GM21825 (cell line): ENCODE measurements around the gene PIK3C2G.

Experiments
- ATAC-seq: cut with Tn5 transposase; IDR thresholded peaks from one replicate; pipeline ENCODE4 v1.9.1; 2021; ENCODE audit warnings: mild to moderate bottlenecking, moderate library complexity; ENCODE audit not compliant: unreplicated experiment

PIK3C2G gene

GRCh38 chr12:18414671-18415070, 153.4 kb downstream of the PIK3C2G start:
- ATAC-seq, result no peak

DNA sequence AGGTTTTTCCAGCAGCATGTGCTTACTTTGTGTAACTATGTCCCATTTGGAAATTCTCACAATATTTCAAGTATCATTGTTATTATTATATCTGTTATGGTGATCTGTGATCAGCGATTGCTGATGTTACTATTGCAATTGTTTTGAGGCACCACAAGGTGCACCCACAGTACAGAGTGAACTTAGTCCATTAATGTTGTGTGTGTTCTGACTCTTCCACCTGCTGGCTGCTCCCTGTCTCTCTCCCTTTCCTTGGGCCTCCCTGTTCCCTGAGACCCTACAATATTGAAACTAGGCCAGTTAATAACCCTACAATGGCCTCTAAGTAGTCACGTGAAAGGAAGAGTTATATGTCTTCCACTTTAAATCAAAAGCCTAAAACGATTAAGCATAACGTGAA, 153.9 kb downstream of the PIK3C2G start:
- ATAC-seq, result no peak

DNA sequence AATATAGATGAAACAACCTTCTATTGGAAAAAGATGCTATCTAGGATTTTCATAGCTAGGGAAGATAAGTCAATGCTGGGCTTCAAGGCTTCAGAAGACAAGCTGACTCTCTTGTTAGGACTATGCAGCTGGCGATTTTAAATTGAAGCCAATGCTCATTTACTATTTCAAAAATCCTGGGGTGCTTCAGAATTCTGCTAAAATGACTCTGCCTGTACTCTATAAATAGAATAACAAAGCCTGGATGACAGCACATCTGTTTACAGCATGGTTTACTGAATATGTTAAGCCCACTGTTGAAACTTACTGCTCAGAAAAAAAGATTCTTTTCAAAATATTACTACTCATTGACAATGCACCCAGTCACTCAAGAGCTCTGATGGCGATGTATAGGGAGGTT, 155.1 kb downstream of the PIK3C2G start:
- no peak for ATAC-seq

- ATAC-seq, result no peak
Observed at GRCh38 chr12:18419311-18419710, 158.0 kb downstream of the PIK3C2G start.

GRCh38 chr12:18421867-18422266, 160.5 kb downstream of the PIK3C2G start:
- ATAC-seq, result no peak

GRCh38 chr12:18422871-18423270, 161.6 kb downstream of the PIK3C2G start:
- ATAC-seq, result no peak

- ATAC-seq, result no peak
Observed at GRCh38 chr12:18424857-18425256, 163.5 kb downstream of the PIK3C2G start.

GRCh38 chr12:18427520-18427919, 166.2 kb downstream of the PIK3C2G start:
- ATAC-seq, result no peak

GRCh38 chr12:18428416-18428815, 167.1 kb downstream of the PIK3C2G start:
- ATAC-seq, result no peak

- ATAC-seq, result no peak
Observed at GRCh38 chr12:18429366-18429765, 168.0 kb downstream of the PIK3C2G start.

- ATAC-seq, result no peak
Observed at GRCh38 chr12:18430425-18431048, 169.2 kb downstream of the PIK3C2G start.

GRCh38 chr12:18431771-18432170, 170.5 kb downstream of the PIK3C2G start:
- ATAC-seq, result no peak

DNA sequence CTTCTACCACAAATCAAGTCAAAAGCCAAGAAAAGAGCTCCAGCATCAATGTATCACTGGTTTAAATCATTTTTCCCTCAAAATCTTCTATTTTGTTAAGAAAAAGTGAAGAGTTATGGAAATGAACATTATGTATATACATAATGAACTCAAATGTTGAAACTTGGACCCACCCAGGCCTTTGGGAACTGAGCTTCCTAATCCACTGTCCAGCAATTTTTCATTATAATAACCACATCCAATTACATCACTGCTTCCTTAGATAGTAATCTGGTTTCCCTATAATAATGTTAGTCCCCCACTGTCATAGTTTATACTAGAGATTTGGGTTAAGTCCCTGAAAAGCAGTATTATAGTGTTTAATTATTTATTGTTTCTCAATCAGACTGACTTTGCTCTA, 170.9 kb downstream of the PIK3C2G start:
- ATAC-seq, result no peak

DNA sequence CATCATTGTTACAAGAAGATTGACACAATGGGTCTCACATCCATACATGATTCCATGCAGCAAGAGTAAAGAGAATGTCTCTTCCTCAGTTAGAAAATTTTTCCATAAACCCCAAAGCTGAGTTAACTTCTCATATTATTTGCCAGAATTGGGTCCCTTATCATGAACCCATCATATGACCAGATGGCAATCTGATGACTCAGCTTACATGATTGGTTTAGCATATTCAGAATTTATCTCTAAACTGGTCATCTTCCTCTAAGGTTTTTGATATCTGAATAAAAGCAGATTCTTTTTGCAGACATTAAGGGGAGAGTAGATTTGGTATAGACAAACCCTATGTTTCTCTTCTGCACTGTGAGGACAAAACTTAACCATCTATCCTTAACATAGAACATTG, 174.9 kb downstream of the PIK3C2G start:
- no peak for ATAC-seq

DNA sequence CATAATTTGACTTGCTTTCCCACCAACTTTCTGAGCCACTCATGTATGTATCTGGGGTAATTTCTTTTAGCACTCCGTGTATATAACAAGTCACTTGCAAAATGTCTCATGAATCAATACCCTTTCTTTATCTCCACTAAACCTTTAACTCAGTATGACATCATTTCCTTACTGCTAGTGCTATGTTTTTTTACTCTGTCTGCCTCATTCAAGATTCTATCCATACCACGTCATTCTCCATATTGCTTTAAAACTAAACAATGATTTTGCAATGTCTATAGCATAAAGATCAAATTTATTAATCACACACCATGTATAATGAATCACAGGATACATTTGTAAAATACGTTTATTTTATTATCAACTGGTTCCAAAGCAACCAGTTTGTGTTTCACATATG, 178.2 kb downstream of the PIK3C2G start:
- no peak for ATAC-seq

DNA sequence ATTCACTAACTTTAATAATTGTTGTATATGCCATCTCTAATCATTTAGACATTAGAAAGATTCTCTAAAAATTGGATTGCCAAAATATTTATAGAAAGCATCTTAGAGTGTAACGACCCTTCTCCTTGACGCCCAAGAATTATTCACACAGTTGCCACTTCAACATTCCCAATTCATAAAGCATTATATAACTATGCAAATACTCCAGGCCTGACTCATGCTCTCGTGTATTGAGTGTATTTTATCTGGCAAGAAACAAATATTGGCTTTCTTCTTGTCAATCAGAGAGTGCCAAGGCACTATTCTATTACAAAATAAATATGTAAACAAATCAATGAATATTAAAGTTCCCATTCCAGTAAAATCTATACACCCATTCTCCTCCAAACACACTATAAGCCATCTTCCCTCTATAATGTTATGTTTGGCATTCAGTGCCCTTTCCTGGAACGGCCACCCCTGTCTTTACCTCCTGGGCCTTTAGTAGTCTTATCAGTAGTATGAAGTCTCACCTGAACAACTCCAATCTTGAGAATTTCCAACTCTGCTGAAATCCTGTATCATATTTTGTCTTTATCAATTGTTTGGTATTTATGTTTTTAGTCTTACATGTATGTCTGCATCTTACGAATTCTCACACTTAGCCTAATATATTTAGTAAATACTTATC, 182.6 kb downstream of the PIK3C2G start:
- ATAC-seq, result no peak

- no peak for ATAC-seq
Observed at GRCh38 chr12:18446061-18446644, 184.8 kb downstream of the PIK3C2G start.

GRCh38 chr12:18454330-18454729, 193.0 kb downstream of the PIK3C2G start:
- ATAC-seq, result no peak

DNA sequence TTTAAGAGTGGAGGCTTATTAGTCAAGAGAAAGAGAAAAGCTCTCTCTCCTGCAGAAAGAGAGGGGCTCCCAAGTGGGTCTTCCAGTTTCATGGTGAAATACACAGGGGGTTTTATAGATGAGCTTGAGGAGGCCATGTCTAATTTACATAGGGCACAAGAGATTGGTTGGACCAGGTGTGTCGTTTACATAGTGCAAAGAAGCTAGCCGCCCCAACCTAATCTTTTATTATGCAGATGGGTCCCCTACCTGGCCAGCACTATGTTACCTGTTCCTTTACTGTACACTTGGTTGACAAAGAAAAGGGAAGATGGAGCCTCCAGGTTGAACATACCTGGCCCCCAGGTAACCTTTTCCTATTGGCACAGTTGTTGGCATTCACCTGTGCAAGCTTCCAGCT, 195.0 kb downstream of the PIK3C2G start:
- no peak for ATAC-seq

- no peak for ATAC-seq
Observed at GRCh38 chr12:18457362-18457761, 196.0 kb downstream of the PIK3C2G start.

DNA sequence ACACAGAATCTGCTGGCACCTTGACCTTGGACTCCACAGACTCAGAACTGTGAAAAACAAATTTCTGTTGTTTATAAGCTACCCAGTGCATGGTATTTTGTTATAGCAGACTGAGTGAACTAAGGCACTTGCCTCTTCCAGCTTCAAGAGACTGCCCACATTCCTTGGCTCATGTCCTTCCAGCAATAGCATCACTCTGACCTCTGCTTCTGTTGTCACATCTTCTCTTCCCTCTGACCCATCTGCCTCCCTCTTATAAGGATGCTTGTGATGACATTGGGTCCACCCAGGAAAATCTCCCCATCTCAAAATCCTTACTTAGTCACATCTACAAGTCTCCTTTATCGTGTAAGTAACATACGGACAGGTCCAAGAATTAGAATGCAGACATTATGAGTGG, 200.4 kb downstream of the PIK3C2G start:
- ATAC-seq, result no peak

DNA sequence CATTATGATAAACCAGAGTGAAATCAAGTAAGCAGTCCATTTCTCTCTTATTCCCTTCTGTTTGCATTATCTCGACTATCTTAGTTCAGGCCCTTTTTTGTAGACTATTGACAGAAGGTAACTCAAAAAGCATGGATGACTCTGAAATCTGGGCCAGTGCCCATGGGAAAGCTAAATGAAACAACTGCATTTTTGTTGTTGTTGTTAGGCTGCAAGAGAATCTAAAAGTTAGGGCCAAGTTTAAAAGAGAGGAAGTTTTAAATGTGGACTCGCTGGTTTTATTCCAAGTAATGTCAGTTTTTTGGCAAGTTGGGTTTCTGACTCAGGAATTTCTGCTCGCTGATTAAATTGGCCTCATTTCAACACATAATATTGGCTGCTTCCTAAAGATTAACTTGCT, 201.1 kb downstream of the PIK3C2G start:
- no peak for ATAC-seq
